Measurements from ENCODE around the gene ALB.

GRCh38 chr4:73405138-73405537 is 1.1 kb downstream of the ALB start:
- TF ChIP-seq CTCF (IDR thresholded peaks at IDR 0.05) (no peak), ZFX (IDR thresholded peaks at IDR 0.05; ENCODE audit: borderline replicate concordance) (no peak)
